Lower lobe of right lung (tissue), 2 donors: Measurements from ENCODE around the gene EHD1. TPM values are rescaled to one million over a fixed set of nuclear protein-coding genes. Genes with fewer than 3 reads are reported as not detected.

Experiments used
- ATAC-seq, 2 donors: fragments of 200-7000 bp; cut with Tn5 transposase; one replicate each; pipeline ENCODE4 v1.9.1; 2020 to 2022; ENCODE audit warnings: mild to moderate bottlenecking in 2 of 2, moderate library complexity in 2 of 2
- DNase-seq: peaks from one replicate; pipeline ENCODE4 v3.0.0-alpha.2; 2020
- H3K27ac ChIP-seq: fragments of 200-600 bp; one replicate; pipeline ENCODE4 v1.8.0; 2022
- H3K27me3 ChIP-seq: fragments of 200-600 bp; one replicate; pipeline ENCODE4 v1.8.0; 2022; ENCODE audit warnings: low read depth
- H3K36me3 ChIP-seq: fragments of 200-600 bp; one replicate; pipeline ENCODE4 v1.8.0; 2022; ENCODE audit warnings: mild to moderate bottlenecking
- H3K4me1 ChIP-seq: fragments of 200-600 bp; one replicate; pipeline ENCODE4 v1.8.0; 2022
- H3K4me3 ChIP-seq: fragments of 200-600 bp; one replicate; pipeline ENCODE4 v1.8.0; 2022; ENCODE audit warnings: mild to moderate bottlenecking
- H3K9me3 ChIP-seq: fragments of 200-600 bp; one replicate; pipeline ENCODE4 v1.8.0; 2022
- CTCF ChIP-seq: fragments of 200-600 bp; IDR thresholded peaks from one replicate; pipeline ENCODE4 v1.8.0; 2022; ENCODE audit warnings: antibody characterized with exemption, mild to moderate bottlenecking
- intact Hi-C: fragments of 100-400 bp; cut with DNase I; formaldehyde crosslinking; loops from one replicate; pipeline ENCODE4 v1.11.0; 2022
- total RNA-seq: library from RNA; stranded (reverse); fragmentation: NEBNext Ultra II Directional; extraction: Animal tissue kit (Norgen Biotek cat#: 25700); gene quantifications from one replicate; pipeline ENCODE4 v1.2.1, GENCODE V29; 2021
- donor health status: DM: no; HTN: yes; CAD: no; lungs with severe emphysema.

EHD1 gene
- total RNA-seq, 1 donor from 2014 or later = 73.4 TPM

DNA sequence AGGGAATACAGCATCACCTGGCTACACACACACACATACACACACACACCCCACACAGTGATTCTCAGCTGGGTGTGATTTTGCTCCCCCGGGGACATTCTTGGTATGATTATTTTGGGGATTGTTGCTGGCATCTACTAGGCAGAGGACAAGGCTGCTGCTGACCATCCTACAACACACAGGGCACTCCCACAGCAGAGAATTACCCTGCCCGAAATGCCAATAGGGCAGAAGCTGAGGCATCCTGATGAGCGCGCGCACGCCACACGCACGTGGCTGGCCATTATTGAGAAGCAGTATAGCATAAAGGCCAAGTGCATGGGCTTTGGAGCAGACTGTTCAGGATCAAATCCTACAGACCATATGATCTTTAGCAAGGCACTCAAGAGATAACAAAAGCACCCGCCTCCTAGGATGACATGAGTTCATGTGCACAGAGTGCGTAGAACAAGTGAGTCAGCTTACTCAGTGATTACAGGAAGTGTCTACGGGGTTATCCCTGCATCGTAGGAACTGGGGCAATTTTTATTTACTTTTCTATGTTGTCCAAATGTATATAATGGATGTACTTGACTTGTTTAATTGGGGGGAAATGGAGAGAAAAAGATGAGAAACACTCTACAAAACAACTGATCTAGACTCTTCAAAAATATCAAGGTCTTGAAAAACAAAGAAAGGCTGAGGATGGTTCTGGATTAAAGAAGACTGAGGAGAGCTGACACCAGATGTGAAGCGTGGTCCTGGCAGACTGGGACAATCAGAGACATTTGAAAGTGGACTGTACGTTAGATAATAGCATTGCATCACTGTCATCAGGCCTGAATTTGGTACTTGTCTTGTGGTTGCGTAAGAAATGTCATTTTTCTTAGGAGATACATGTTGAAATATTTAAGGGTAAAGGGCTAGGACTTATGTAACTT is 7.2 kb upstream of the EHD1 start:
- intact Hi-C loops = no loop called here
- Histone ChIP-seq H3K4me1 (peaks cover 31% of the 10 kb centered on the region), H3K27me3 (no peaks in the 10 kb centered on the region), H3K36me3 (no peaks in the 10 kb centered on the region), H3K27ac (peak overlapping the region; percentile 21), H3K4me3 (no peak overlapping the region), H3K9me3 (no peaks in the 10 kb centered on the region)
- ATAC-seq (peak; percentile 56 to 63), DNase-seq (no peak)
- TF ChIP-seq CTCF = no peak

DNA sequence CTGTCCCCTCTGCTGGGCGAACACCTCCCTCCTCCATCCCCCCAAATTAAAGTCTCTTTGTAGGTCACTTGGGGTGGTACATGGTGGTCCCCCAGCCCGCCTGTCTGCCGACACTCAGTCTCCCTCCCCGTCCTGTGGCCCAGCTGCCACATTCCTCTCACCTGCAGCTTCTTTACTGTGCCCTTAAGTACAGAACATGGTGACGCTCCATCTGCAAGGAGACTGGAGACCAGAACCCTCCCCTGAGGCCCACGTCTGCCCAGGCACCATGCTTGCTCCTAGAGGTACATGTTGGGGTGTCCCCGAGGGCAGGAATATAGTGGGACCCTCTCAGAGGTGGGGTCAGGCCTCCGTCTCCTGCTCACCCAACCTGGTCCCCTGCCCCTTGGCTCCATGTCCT is 5.6 kb upstream of the EHD1 start:
- H3K4me3 ChIP-seq = no peak overlapping the region
- H3K27ac ChIP-seq = no peak overlapping the region
- intact Hi-C loops = no loop called here
- H3K36me3 ChIP-seq = no peaks in the 10 kb centered on the region
- DNase-seq = no peak
- H3K4me1 ChIP-seq = peaks cover 47% of the 10 kb centered on the region
- H3K27me3 ChIP-seq = no peaks in the 10 kb centered on the region
- ATAC-seq = no peak
- TF ChIP-seq CTCF = no peak
- H3K9me3 ChIP-seq = no peaks in the 10 kb centered on the region

- no peaks in the 10 kb centered on the region for H3K9me3 ChIP-seq
- DNase-seq (no peak), ATAC-seq (no peak)
- H3K27ac ChIP-seq = no peak overlapping the region
- no peaks in the 10 kb centered on the region for H3K27me3 ChIP-seq
- H3K4me3 ChIP-seq = no peak overlapping the region
- no peaks in the 10 kb centered on the region for H3K36me3 ChIP-seq
- no peak for TF ChIP-seq CTCF
- intact Hi-C loops = no loop called here
- H3K4me1 ChIP-seq = peaks cover 50% of the 10 kb centered on the region
These were observed 5.2 kb upstream of the EHD1 start for GRCh38 chr11:64883575-64883974.

DNA sequence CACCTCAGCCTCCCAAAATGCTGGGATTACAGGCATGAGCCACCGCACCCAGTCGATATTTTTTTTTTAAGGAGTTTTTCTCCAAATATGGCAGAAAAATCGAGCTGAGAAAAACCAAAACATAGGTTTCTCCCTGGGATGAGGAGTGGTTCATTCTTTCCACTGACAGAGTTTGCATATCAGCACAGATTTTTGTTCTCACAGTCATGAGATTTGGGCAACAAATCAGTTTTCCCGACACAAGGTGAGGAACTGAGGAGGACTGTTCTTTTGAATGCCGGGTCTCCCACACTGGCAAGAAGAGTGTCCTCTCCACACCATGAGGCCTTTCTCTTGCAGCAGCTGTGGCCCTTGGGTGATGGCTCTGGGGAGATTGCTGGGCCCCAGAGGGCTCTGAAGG is 3.8 kb upstream of the EHD1 start:
- H3K27me3 ChIP-seq = no peaks in the 10 kb centered on the region
- H3K4me1 ChIP-seq = peaks cover 47% of the 10 kb centered on the region
- no peaks in the 10 kb centered on the region for H3K9me3 ChIP-seq
- no peak overlapping the region for H3K4me3 ChIP-seq
- no peak overlapping the region for H3K27ac ChIP-seq
- no peak for TF ChIP-seq CTCF
- DNase-seq (no peak), ATAC-seq (no peak)
- intact Hi-C loops = no loop called here
- no peaks in the 10 kb centered on the region for H3K36me3 ChIP-seq

DNA sequence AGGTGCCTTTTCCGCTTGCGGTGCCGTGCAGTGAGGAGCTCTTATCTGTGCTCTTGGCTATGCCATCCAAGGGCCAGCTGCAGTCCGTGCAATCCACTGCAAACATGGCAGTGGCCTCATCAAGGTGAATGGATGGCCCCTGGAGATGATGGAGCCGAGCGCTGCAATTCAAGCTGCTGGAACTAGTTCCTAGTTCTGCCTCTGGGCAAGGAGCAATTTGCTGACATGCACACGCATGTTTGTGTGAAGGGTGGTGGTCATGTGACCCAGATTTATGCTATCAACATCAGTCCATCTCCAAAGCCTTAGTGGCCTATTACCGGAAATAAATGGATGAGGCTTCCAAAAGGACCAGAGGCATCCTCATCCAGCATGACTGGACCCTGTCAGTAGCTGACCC is 3.1 kb upstream of the EHD1 start:
- intact Hi-C loops = no loop called here
- no peak for TF ChIP-seq CTCF
- DNase-seq = no peak

More for the DNA sequence above, 3.1 kb upstream of the EHD1 start:
- Histone ChIP-seq H3K27ac (no peak overlapping the region), H3K36me3 (no peaks in the 10 kb centered on the region), H3K4me1 (peaks cover 54% of the 10 kb centered on the region), H3K4me3 (no peak overlapping the region), H3K27me3 (no peaks in the 10 kb centered on the region), H3K9me3 (no peaks in the 10 kb centered on the region)
- no peak for ATAC-seq
